Epithelial cell of esophagus (primary cell): ENCODE results near the gene PTH2R.
"Not testable (repeated sequence)": the region's sequence is repeated elsewhere in the genome, so short reads cannot be mapped to it uniquely, and the experiment has no call there.

Experiments
- DNase-seq: peaks from one replicate; pipeline ENCODE4 v3.0.0; 2010; ENCODE audit warnings: low read depth
- H3K4me3 ChIP-seq: 2 replicates; pipeline ENCODE4 v1.5.1; 2011; ENCODE audit warnings: mild to moderate bottlenecking, low read length, control low read depth
- TF ChIP-seq, protein P1 (sequence below): IDR thresholded peaks from 2 replicates; pipeline ENCODE4 v1.5.1; 2011; ENCODE audit warnings: low read depth, mild to moderate bottlenecking, low read length, control low read depth, inconsistent platforms; ENCODE audit not compliant: insufficient read depth; ENCODE audit errors: missing control alignments

The PTH2R gene

DNA sequence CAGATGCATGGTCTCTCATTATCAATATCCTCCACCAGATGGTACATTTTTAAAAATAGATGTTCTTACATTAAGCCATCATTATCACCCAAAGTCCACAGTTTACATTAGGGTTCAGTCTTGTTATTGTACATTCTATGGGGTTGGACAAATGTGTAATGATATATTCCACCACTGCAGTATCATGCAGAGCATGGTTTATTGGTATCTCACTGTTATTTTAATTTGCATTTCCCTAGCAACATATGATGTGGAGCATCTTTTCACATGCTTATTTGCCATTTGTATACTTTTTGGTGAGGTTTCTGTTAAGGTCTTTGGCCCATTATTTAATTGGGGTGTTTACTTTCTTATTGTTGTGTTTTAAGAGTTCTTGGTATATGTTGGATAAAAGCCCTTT is 95.7 kb downstream of the PTH2R start:
- TF ChIP-seq, protein P1, sequence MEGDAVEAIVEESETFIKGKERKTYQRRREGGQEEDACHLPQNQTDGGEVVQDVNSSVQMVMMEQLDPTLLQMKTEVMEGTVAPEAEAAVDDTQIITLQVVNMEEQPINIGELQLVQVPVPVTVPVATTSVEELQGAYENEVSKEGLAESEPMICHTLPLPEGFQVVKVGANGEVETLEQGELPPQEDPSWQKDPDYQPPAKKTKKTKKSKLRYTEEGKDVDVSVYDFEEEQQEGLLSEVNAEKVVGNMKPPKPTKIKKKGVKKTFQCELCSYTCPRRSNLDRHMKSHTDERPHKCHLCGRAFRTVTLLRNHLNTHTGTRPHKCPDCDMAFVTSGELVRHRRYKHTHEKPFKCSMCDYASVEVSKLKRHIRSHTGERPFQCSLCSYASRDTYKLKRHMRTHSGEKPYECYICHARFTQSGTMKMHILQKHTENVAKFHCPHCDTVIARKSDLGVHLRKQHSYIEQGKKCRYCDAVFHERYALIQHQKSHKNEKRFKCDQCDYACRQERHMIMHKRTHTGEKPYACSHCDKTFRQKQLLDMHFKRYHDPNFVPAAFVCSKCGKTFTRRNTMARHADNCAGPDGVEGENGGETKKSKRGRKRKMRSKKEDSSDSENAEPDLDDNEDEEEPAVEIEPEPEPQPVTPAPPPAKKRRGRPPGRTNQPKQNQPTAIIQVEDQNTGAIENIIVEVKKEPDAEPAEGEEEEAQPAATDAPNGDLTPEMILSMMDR, result no peak
- DNase-seq, result no peak
- H3K4me3 ChIP-seq, result no peak overlapping the region

DNA sequence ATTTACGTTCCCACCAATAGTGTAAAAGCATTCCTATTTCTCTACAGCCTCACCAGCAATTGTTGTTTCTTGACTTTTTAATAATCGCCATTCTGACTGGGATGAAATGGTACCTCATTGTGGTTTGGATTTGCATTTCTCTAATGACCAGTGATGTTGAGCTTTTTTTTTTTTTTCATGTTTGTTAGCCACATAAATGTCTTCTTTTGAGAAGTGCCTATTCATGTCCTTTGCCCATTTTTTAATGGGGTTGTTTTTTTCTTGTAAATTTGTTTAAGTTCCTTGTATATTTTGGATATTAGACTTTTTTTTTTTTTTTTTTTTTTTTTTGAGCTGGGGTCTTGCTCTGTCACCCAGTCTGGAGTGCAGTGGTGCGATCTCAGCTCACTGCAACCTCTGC is 98.8 kb downstream of the PTH2R start:
- H3K4me3 ChIP-seq, DNase-seq: not testable (repeated sequence)

DNA sequence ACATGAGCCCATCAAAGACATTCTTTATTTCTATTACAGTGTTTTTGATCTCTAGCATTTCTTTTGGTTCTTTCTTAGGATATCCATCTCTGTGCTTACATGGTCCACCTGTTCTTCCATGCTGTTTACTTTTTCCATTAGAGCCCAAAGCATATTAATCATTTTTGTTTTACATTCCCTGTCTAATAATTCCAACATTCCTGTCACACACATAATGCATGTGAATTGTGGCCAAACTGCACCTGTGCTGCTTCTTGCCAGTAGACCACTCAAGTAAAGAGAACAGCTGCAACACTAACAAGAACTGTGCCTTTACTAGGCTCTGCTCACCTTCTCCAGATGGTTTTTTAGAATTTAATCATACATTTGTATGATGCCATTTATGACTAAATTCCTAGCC is 103.0 kb downstream of the PTH2R start:
- no peak overlapping the region for H3K4me3 ChIP-seq
- TF ChIP-seq, protein P1, result no peak
- DNase-seq, result no peak

DNA sequence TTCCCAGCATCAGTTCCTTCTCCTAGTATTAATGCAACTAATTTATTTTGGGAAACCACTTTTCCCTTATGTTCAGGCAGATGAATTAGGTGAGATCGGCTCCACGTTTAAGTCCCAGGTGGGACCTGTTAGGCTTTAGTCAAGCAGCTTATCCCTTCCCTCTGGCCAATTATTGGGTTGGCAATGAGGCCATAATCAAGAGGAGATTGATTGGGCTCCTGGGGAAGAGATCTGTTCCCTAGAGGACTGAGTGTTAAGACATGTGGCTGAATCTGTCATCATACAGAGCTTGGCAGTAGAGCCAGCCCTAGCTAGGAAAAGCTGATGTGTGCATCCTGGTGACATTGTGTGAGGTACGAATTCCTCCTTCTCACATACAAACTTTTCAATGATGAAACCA is 104.4 kb downstream of the PTH2R start:
- TF ChIP-seq, protein P1, result no peak
- no peak for DNase-seq
- no peak overlapping the region for H3K4me3 ChIP-seq

DNA sequence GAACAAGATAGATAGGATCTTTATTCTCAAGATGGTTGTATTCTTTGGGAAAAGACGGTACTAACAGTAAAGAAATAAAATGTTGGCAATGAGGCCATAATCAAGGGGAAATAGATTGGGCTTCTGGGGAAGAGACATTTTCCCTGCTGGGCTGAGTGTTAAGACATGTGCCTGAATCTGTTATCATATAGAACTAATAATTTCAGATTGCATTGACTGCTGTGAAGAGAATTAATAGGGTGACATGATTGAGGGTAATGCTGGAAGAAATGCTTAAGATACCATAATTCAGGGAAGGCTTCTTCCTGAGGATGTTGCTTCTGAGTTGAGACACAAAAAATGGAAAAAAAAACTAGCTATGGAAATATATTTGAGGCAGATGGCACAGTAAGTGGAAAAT is 105.0 kb downstream of the PTH2R start:
- DNase-seq, result no peak
- no peak overlapping the region for H3K4me3 ChIP-seq
- TF ChIP-seq, protein P1, result no peak

DNA sequence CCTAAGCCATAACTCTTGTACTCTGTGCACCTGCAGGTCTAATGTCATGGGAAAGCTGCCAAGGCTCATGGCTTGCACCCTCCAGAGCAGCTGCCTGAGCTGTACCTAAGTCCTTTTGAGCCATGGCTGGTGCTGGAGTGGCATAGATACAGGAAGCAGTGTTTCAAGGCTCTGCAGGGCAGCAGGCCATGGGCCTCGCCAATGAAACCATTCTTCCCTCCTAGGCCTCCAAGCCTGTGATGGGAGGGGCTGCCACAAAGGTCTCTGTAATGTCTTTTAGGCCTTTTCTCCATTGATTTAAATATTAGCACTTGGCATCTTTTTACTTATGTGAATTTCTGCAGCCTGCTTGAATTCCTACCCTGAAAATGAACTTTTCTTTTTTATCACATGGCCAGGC is 108.5 kb downstream of the PTH2R start:
- TF ChIP-seq, protein P1, result no peak
- DNase-seq, result no peak
- H3K4me3 ChIP-seq, result no peak overlapping the region

DNA sequence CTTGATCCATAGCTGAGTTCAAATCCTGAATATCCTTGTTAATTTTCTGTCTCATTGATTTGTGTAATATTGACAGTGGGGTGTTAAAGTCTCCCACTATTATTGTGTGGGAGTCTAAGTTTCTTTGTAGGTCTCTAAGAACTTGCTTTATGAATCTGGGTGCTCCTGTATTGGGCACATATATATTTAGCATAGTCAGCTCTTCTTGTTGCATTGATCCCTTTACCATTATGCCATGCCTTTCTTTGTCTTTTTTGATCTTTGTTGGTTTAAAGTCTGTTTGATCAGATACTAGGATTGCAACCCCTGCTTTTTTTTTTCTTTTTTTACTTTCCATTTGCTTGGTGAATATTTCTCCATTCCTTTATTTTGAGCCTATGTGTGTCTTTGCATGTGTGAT is 116.5 kb downstream of the PTH2R start:
- not testable (repeated sequence) for DNase-seq, H3K4me3 ChIP-seq

DNA sequence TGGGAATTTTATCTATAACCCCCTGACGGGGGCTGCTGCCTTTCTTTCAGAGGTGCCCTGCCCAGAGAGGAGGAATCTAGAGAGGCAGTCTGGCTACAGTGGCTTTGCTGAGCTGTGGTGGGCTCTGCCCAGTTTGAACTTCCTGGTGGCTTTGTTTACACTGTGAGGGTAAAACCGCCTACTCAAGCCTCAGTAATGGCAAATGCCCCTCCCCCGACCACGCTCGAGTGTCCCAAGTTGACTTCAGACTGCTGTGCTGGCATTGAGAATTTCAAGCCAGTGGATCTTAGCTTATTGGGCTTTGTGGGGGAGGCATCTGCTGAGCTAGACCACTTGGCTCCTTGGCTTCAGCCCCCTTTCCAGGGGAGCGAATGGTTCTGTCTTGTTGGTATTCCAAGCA is 118.6 kb downstream of the PTH2R start:
- not testable (repeated sequence) for H3K4me3 ChIP-seq, DNase-seq

DNA sequence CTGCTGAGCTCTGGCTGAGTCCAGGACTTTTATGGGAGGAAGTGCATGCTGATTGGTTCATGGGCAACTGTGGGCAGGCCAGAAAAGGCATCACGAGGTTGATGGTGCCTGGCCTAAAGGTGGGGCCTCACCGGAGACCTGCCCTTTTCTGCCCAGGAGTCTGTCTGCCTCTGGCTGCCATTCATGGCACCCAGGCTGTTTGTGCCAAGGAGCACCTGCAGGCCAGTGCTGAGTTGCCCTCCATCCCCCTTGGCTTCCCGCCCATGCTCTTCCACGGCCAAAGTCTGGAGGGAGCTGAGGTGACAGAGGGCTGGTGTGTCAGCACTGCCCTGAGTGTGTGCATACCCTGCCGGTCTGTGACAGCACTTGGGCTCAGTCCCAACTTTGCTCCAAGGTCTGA is 123.2 kb downstream of the PTH2R start:
- no peak for DNase-seq
- H3K4me3 ChIP-seq, result no peak overlapping the region
- TF ChIP-seq, protein P1, result no peak
